Left renal pelvis (tissue), 4 donors: ENCODE data around the gene GSK3B. TPM values are rescaled to one million over a fixed set of nuclear protein-coding genes. Genes with fewer than 3 reads are reported as not detected.
"Not testable (repeated sequence)": the region's sequence is repeated elsewhere in the genome, so short reads cannot be mapped to it uniquely, and the experiment has no call there.

Experiments
- DNase-seq, 4 donors: peaks; one replicate each; pipeline ENCODE4 v3.0.0-alpha.2; 2013; ENCODE audit warnings: low read depth in 4 of 4, low spot score in 3 of 4
- polyA plus RNA-seq, 4 donors: library from polyadenylated mRNA; unstranded; fragments of 120-200 nt; gene quantifications; one replicate each; pipeline ENCODE4 v1.2.1, GENCODE V29; 2013; ENCODE audit not compliant: insufficient read length in 4 of 4

GSK3B gene
- polyA plus RNA-seq, 4 donors: 39.7 to 52.7 (median 43.6) TPM

GRCh38 chr3:120057626-120058025 lies 36.6 kb downstream of the GSK3B start:
- DNase-seq: no peak

- DNase-seq: no peak
These were observed 37.2 kb downstream of the GSK3B start for GRCh38 chr3:120057029-120057428.

DNA sequence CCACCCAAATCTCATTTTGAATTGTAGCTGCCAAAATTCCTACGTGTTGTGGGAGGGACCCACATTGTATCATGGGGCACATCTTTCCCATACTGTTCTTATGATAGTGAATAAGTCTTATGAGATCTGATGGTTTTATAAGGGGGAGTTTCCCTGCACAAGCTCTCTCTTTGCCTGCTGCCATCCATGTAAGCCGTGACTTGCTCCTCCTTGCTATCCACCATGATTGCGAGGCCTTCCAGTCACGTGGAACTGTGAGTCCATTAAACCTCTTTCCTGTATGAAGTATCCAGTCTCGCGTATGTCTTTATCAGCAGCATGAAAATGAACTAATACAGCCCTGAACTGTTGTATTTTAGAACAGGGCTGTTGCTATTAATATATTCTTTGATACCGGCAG lies 40.6 kb downstream of the GSK3B start:
- DNase-seq: not testable (repeated sequence)

GRCh38 chr3:120052677-120053076 lies 41.6 kb downstream of the GSK3B start:
- no peak for DNase-seq

DNA sequence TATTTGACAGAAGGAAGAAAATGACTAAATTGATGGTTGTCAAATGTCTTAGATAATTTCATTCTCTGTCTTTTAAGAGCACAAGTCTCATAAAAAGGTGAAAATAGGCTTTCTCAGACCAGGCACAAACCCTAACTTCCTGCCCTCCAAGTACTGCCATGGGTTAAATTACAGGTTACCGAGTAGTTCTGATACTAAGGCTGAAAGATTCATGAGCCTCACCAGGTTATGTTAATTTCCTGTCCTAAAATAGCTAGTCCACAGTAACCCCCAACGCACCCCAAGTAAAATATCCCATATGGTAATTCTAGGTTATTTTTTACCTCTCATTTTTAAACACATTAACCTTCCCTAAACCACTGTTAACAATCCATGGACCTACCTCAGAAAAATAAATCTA lies 42.0 kb downstream of the GSK3B start:
- DNase-seq: no peak

DNA sequence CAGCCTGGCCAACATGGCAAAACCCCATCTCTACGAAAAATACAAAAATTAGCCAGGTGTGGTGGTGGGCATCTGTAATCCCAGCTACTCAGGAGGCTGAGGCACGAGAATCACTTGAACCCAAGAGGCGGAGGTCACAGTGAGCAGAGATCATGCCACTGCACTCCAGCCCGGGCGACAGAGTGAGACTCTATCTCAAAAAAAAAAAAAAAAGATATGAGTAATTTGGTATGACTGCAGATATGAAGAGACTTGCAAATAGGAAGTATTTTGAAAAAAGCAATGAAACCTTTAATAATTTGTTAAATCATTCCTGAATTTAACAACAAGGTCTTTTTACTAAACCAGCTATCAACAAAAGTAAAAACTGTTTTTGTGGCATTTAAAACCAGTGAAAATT lies 42.7 kb downstream of the GSK3B start:
- not testable (repeated sequence) for DNase-seq

DNA sequence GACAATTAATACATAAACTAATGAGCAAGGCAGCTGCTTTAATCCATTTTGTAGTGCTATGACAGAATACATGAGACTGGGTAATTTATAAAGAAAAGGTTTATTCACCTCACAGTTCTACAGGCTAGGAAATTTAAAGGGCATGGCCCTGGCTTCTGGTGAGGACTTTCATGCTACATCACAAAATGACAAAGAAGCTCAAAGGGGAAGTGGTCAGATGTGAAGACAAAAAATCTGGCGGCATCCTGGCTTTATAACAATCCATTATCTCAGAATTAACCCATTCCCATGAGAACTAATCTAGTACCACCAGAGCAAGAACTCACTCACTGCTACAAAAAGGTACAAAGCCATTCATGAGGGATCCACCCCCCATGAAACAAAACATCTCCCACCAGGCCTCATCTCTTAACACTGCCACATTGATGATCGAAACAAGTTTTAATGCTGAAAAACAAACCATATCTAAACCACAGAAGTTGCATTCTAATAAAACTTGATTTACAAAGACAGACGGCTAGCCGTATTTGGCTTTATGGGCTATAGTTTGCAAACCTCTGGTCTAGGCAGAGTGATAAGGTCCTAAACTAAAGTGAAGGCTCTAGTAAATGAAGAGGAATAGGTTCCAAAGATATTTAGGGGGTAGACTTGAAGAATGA lies 44.2 kb downstream of the GSK3B start:
- DNase-seq: no peak

GRCh38 chr3:120049072-120049471 lies 45.2 kb downstream of the GSK3B start:
- no peak for DNase-seq

GRCh38 chr3:120048355-120049041 lies 45.7 kb downstream of the GSK3B start:
- no peak for DNase-seq

DNA sequence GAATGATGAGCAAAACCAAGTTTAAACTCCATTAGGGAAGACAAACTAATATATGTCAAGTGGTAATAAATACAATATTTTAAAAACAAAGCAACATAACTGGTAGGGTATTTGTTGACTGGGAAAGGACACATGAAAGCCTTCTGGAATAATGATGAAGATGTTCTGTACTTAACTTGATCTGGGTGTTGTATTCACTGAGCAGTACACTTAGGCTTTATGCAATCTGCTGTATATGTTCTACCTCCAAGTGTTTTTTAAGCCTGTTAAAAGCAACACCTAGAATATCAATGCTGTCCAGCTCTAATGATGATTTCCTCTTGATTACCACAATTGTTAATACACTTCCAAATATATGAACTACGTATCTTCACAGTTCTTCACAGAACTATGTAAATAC lies 46.6 kb downstream of the GSK3B start:
- DNase-seq: no peak

- no peak for DNase-seq
These were observed 53.4 kb downstream of the GSK3B start for GRCh38 chr3:120040813-120041377.

DNA sequence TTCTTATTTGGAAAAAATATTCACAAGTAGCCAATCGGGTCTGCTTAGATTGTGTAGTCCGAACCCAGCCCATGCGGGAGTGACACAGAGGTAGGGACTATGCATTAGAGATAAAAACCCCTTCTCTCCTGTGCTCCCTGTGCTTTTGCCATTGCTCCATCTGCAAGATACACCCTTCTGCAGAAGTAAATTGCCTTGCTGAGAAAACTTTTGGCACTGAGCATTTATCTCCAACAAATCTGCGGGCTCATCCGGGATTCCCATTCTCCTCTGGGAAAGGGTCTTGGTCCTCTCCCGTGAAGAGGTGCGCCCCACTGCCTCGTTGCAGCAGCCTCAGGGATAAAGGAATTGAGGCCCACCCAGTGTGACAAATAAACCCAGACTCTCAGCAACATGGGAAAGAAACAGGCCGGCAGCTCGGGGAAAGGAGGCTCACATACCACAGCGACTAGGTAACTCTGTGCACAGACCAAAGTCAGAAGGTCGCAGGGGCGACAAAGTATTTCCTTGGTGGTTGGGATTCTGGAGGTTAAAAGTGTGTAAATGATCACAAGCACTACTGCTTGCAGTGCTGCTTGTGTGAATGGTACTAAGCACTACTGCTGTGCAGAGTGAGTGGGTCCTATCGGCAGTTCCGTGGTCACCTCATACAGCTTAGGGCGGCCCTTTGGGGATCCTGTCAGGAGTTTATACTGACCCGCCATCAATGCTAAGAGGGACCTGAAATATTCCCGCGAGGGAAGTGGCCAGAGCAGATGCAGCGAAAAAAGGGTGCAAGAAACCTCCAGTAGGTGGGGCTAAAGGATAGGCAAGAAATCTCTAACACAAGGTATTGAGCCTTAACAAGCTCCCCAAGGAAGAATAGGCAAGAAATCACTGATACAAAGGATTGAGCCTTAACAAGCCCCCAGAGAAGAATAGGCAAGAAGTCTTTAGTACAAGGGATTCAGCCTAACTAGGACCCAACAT lies 54.3 kb downstream of the GSK3B start:
- no peak for DNase-seq

- DNase-seq: no peak
These were observed 60.7 kb downstream of the GSK3B start for GRCh38 chr3:120033596-120033995.

- no peak for DNase-seq
These were observed 62.7 kb downstream of the GSK3B start for GRCh38 chr3:120031561-120031960.

GRCh38 chr3:120029749-120030148 lies 64.5 kb downstream of the GSK3B start:
- no peak for DNase-seq

GRCh38 chr3:120028271-120029047 lies 65.8 kb downstream of the GSK3B start:
- no peak for DNase-seq

DNA sequence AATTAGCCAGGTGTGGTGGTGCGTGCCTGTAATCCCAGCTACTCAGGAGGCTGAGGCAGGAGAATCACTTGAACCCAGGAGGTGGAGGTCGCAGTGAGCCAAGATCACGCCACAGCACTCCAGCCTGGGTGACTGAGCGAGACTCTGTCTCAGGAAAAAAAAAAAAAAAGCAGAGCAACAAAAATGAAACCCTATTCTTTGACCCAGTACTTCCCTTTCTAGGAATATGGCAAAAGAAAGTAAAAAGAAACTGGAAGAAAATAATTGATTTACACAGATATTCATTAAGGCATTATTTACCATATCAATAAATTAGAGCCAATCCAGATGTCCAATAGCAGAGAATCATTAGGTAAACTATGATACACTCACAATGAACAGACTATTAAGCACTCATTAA lies 67.0 kb downstream of the GSK3B start:
- DNase-seq: no peak

- no peak for DNase-seq
These were observed 68.7 kb downstream of the GSK3B start for GRCh38 chr3:120025520-120025919.

DNA sequence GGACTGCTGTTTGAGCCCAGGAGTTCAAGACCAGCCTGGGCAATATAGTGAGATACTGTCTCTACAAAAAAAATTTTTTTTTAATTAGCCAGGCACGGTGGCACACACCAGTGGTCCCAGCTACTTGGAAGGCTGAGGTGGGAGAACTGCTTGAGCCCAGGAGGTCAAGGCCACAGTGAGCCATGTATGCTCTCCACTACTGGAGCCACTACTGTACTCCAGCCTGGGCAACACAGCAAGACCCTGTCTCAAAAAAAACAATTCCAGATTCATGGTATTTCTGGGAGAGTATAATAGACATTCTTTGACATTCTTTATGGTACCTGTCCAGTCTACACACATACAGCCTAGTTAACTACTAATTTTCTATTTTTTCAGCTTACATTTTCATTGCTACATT lies 70.1 kb downstream of the GSK3B start:
- DNase-seq: no peak

GRCh38 chr3:120022729-120023128 lies 71.5 kb downstream of the GSK3B start:
- no peak for DNase-seq
